Stimulated activated CD8-positive, alpha-beta memory T cell treated with anti-CD3 and anti-CD28 coated beads, Interleukin-12 subunit alpha, Interleukin-12 subunit beta, amount 100 ng/mL, for 24 hours (primary cell): ENCODE measurements around the gene ITPK1.

Experiments used
- DNase-seq: peaks from one replicate; pipeline ENCODE4 v3.0.0-alpha.2; 2020; ENCODE audit errors: extremely low read depth

ITPK1 gene

GRCh38 chr14:92990456-92991430, 125.0 kb downstream of the ITPK1 start:
- no peak for DNase-seq

- DNase-seq: no peak
Observed at GRCh38 chr14:92988786-92989755, 126.7 kb downstream of the ITPK1 start.

GRCh38 chr14:92987713-92988510, 127.8 kb downstream of the ITPK1 start:
- no peak for DNase-seq

- no peak for DNase-seq
Observed at GRCh38 chr14:92987148-92987570, 128.6 kb downstream of the ITPK1 start.

GRCh38 chr14:92986254-92987147, 129.2 kb downstream of the ITPK1 start:
- DNase-seq: no peak

- DNase-seq: no peak
Observed at GRCh38 chr14:92985521-92985920, 130.2 kb downstream of the ITPK1 start.

- no peak for DNase-seq
Observed at GRCh38 chr14:92984896-92985295, 130.8 kb downstream of the ITPK1 start.

GRCh38 chr14:92984082-92984788, 131.5 kb downstream of the ITPK1 start:
- DNase-seq: no peak

- no peak for DNase-seq
Observed at GRCh38 chr14:92982956-92983355, 132.8 kb downstream of the ITPK1 start.

GRCh38 chr14:92981726-92982125, 134.0 kb downstream of the ITPK1 start:
- DNase-seq: no peak

GRCh38 chr14:92980866-92981265, 134.9 kb downstream of the ITPK1 start:
- DNase-seq: no peak

- DNase-seq: no peak
Observed at GRCh38 chr14:92978229-92979021, 137.3 kb downstream of the ITPK1 start.

GRCh38 chr14:92976268-92976667, 139.5 kb downstream of the ITPK1 start:
- DNase-seq: no peak

- no peak for DNase-seq
Observed at GRCh38 chr14:92974541-92975345, 141.0 kb downstream of the ITPK1 start.

- no peak for DNase-seq
Observed at GRCh38 chr14:92973798-92974372, 141.8 kb downstream of the ITPK1 start.

GRCh38 chr14:92973261-92973797, 142.4 kb downstream of the ITPK1 start:
- no peak for DNase-seq

- DNase-seq: no peak
Observed at GRCh38 chr14:92971601-92972180, 144.0 kb downstream of the ITPK1 start.
